H9 (cell line): ENCODE data around the gene LMBR1. TPM values are rescaled to one million over a fixed set of nuclear protein-coding genes. Genes with fewer than 3 reads are reported as not detected.

Experiments
- DNase-seq: peaks from one replicate; pipeline ENCODE4 v3.0.0-alpha.2; 2017
- H2AFZ ChIP-seq: one replicate; pipeline ENCODE4 v1.6.1; 2013; ENCODE audit warnings: mild to moderate bottlenecking, low read length, control low read depth, moderate library complexity
- H2AK5ac ChIP-seq: 2 replicates; pipeline ENCODE4 v1.6.1; 2013; ENCODE audit warnings: low read length, control low read depth, mixed read lengths; ENCODE audit not compliant: insufficient read length
- H2BK120ac ChIP-seq: one replicate; pipeline ENCODE4 v1.6.1; 2013; ENCODE audit warnings: low read depth, mild to moderate bottlenecking, low read length, control low read depth, inconsistent platforms; ENCODE audit not compliant: poor library complexity, severe bottlenecking
- H2BK12ac ChIP-seq: 2 replicates; pipeline ENCODE4 v1.6.1; 2013; ENCODE audit warnings: low read length, control low read depth, mixed read lengths, low read depth; ENCODE audit not compliant: insufficient read length
- H2BK15ac ChIP-seq: 2 replicates; pipeline ENCODE4 v1.6.1; 2013; ENCODE audit warnings: low read depth, low read length, control low read depth
- H2BK20ac ChIP-seq: one replicate; pipeline ENCODE4 v1.6.1; 2013; ENCODE audit warnings: low read depth, mild to moderate bottlenecking, low read length, control low read depth, inconsistent platforms; ENCODE audit not compliant: poor library complexity, severe bottlenecking
- H2BK5ac ChIP-seq: 2 replicates; pipeline ENCODE4 v1.6.1; 2013; ENCODE audit warnings: low read length, control low read depth, mixed read lengths; ENCODE audit not compliant: insufficient read length
- H3K14ac ChIP-seq: 2 replicates; pipeline ENCODE4 v1.6.1; 2013; ENCODE audit warnings: low read length, control low read depth; ENCODE audit not compliant: insufficient read depth
- H3K18ac ChIP-seq: 2 replicates; pipeline ENCODE4 v1.6.1; 2013; ENCODE audit warnings: low read depth, mild to moderate bottlenecking, mixed read lengths, low read length, control low read depth; ENCODE audit not compliant: insufficient read length
- H3K23ac ChIP-seq: 2 replicates; pipeline ENCODE4 v1.6.1; 2013; ENCODE audit warnings: low read length, control low read depth, mixed read lengths, low read depth; ENCODE audit not compliant: insufficient read length
- H3K23me2 ChIP-seq: 2 replicates; pipeline ENCODE4 v1.6.1; 2013; ENCODE audit warnings: low read depth, mild to moderate bottlenecking, mixed read lengths, low read length, control low read depth; ENCODE audit not compliant: insufficient read length, poor library complexity, severe bottlenecking
- H3K27ac ChIP-seq: 2 replicates; pipeline ENCODE4 v1.5.1; 2013; ENCODE audit warnings: low read length, control low read depth, mixed read lengths, low read depth; ENCODE audit not compliant: insufficient read length
- H3K27me3 ChIP-seq: 2 replicates; pipeline ENCODE4 v1.6.1; 2013; ENCODE audit warnings: low read length, control low read depth, inconsistent platforms; ENCODE audit not compliant: insufficient read depth
- H3K4ac ChIP-seq: 2 replicates; pipeline ENCODE4 v1.6.1; 2013; ENCODE audit warnings: low read depth, mild to moderate bottlenecking, control low read depth, inconsistent platforms, low read length, moderate library complexity
- H3K4me1 ChIP-seq: 2 replicates; pipeline ENCODE4 v1.6.1; 2013; ENCODE audit warnings: low read length, control low read depth, inconsistent platforms; ENCODE audit not compliant: insufficient read depth
- H3K4me2 ChIP-seq: 2 replicates; pipeline ENCODE4 v1.6.1; 2013; ENCODE audit warnings: low read length, control low read depth, mixed read lengths; ENCODE audit not compliant: insufficient read length, insufficient read depth
- H3K56ac ChIP-seq: 2 replicates; pipeline ENCODE4 v1.6.1; 2013; ENCODE audit warnings: low read depth, mild to moderate bottlenecking, mixed read lengths, low read length, control low read depth; ENCODE audit not compliant: insufficient read length
- H3K79me1 ChIP-seq: 2 replicates; pipeline ENCODE4 v1.6.1; 2013; ENCODE audit warnings: low read depth, mild to moderate bottlenecking, moderate library complexity, low read length, control low read depth, inconsistent platforms; ENCODE audit not compliant: insufficient read depth, poor library complexity, severe bottlenecking
- H3K79me2 ChIP-seq: 2 replicates; pipeline ENCODE4 v1.6.1; 2013; ENCODE audit warnings: low read length, control low read depth, inconsistent platforms; ENCODE audit not compliant: insufficient read depth
- H3K9ac ChIP-seq: 2 replicates; pipeline ENCODE4 v1.6.1; 2013; ENCODE audit warnings: low read length, control low read depth, mixed read lengths; ENCODE audit not compliant: insufficient read length; ENCODE audit errors: extremely low read depth
- H3K9me3 ChIP-seq: one replicate; pipeline ENCODE4 v1.6.1; 2013; ENCODE audit warnings: low read depth, low read length, inconsistent platforms; ENCODE audit not compliant: control insufficient read depth
- H3T11ph ChIP-seq: one replicate; pipeline ENCODE4 v1.6.1; 2013; ENCODE audit warnings: mild to moderate bottlenecking, low read length, control low read depth, inconsistent platforms
- H4K20me1 ChIP-seq: one replicate; pipeline ENCODE4 v1.6.1; 2013; ENCODE audit not compliant: control insufficient read depth, insufficient read length, insufficient read depth
- H4K5ac ChIP-seq: 2 replicates; pipeline ENCODE4 v1.6.1; 2013; ENCODE audit warnings: low read depth, mild to moderate bottlenecking, mixed read lengths, low read length, control low read depth; ENCODE audit not compliant: insufficient read length
- H4K8ac ChIP-seq: replicated peaks from 2 replicates; pipeline ENCODE4 v1.6.1; 2013; ENCODE audit warnings: low read length, control low read depth, mixed read lengths, low read depth; ENCODE audit not compliant: insufficient read length
- H4K91ac ChIP-seq: 2 replicates; pipeline ENCODE4 v1.6.1; 2013; ENCODE audit warnings: low read depth, mild to moderate bottlenecking, moderate library complexity, mixed read lengths, low read length, control low read depth; ENCODE audit not compliant: insufficient read length
- H3K27ac Mint-ChIP-seq, 3 experiments: 2 replicates in 2 of 3; 3 replicates in 1 of 3; pipeline ENCODE4 v1.8.0; 2020 to 2021; ENCODE audit warnings: mixed read lengths in 3 of 3, mild to moderate bottlenecking in 1 of 3, moderate library complexity in 1 of 3
- H3K27me3 Mint-ChIP-seq: 2 replicates; pipeline ENCODE4 v1.8.0; 2021; ENCODE audit warnings: low read depth, mild to moderate bottlenecking, moderate library complexity, mixed read lengths
- H3K36me3 Mint-ChIP-seq, 3 experiments: 2 replicates in 2 of 3; 3 replicates in 1 of 3; pipeline ENCODE4 v1.8.0; 2020 to 2021; ENCODE audit warnings: low read depth in 3 of 3, mixed read lengths in 3 of 3; ENCODE audit not compliant: insufficient read depth in 1 of 3
- H3K4me1 Mint-ChIP-seq, 2 experiments: 2 replicates each; pipeline ENCODE4 v1.8.0; 2020; ENCODE audit warnings: mixed read lengths in 2 of 2
- H3K4me3 Mint-ChIP-seq, 2 experiments: 2 replicates in 1 of 2; 3 replicates in 1 of 2; pipeline ENCODE4 v1.8.0; 2020 to 2021; ENCODE audit warnings: mild to moderate bottlenecking in 2 of 2, mixed read lengths in 2 of 2, moderate library complexity in 1 of 2
- H3K9me3 Mint-ChIP-seq, 2 experiments: 2 replicates in 1 of 2; 3 replicates in 1 of 2; pipeline ENCODE4 v1.8.0; 2020; ENCODE audit warnings: mild to moderate bottlenecking in 2 of 2, mixed read lengths in 2 of 2, moderate library complexity in 1 of 2
- CTCF ChIP-seq: fragments of 200-600 bp; sonication (generic); conservative IDR thresholded peaks from 3 replicates; pipeline ENCODE4 v1.8.0; 2021; ENCODE audit warnings: antibody characterized with exemption, mild to moderate bottlenecking
- WGBS: extraction: QIAGEN DNeasy Blood & Tissue Kit; methylation state at CpG from one replicate; pipeline ENCODE4 v1.1.7; 2013; ENCODE audit warnings: missing lambda C conversion rate, low lambda C conversion rate, mixed read lengths; ENCODE audit not compliant: insufficient read length; ENCODE audit errors: extremely low coverage; 5-methylcytosine and 5-hydroxymethylcytosine counted together
- total RNA-seq: library from RNA; stranded (reverse); gene quantifications from 2 replicates; pipeline ENCODE4 v1.2.1, GENCODE V29; 2021

Gene LMBR1
- total RNA-seq, 1 experiment from 2014 or later = 62.3 TPM

DNA sequence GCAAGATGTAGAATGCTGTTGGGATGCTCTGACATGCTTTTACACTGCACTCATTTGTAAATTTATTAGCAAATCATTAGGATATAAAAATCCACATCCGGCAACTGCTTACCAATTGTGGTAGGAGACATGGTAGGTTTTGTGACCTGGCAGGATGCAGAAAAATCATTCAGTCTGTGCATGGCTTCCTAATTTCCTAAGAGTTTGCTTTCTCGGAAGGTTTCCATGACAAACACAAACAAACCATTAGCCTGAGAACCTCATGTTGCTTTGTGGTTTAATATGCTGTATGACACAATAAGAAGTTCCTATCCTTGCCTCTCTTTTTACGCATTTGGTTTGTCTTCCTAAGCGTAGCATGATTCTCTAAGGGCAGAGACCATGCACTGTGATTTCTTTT, 14.7 kb upstream of the LMBR1 start:
- no CpG with 5 or more reads among the region's 4 CpGs for WGBS
- Histone ChIP-seq H2BK120ac (no peak overlapping the region), H3K27ac (no peak overlapping the region), H3K79me2 (no peaks in the 10 kb centered on the region), H2BK5ac (no peak overlapping the region), H3K23me2 (no peaks in the 10 kb centered on the region), H3K79me1 (no peaks in the 10 kb centered on the region), H3K9ac (no peak overlapping the region), H3K14ac (no peak overlapping the region), H3K9me3 (no peaks in the 10 kb centered on the region), H2BK20ac (no peak overlapping the region), H3K4ac (no peak overlapping the region), H4K5ac (no peak overlapping the region), H3K4me1 (no peaks in the 10 kb centered on the region), H3K56ac (no peak overlapping the region), H2AK5ac (no peak overlapping the region), H3K18ac (no peak overlapping the region), H2BK12ac (no peak overlapping the region), H4K20me1 (no peaks in the 10 kb centered on the region), H4K8ac (no peak overlapping the region), H4K91ac (no peak overlapping the region), H3K23ac (no peak overlapping the region), H2AFZ (no peak overlapping the region), H3T11ph (no peak overlapping the region), H3K27me3 (no peaks in the 10 kb centered on the region), H3K4me2 (no peak overlapping the region), H2BK15ac (no peak overlapping the region)
- DNase-seq = no peak
- peaks cover 0 to 1% of the 10 kb centered on the region in 2 experiments; a peak in 2 of 5 replicates for H3K9me3 Mint-ChIP-seq
- no peak for TF ChIP-seq CTCF
- H3K27me3 Mint-ChIP-seq = peaks cover 18% of the 10 kb centered on the region
- no peak overlapping the region for H3K4me3 Mint-ChIP-seq
- no peaks in the 10 kb centered on the region for H3K36me3 Mint-ChIP-seq
- H3K4me1 Mint-ChIP-seq = 0 out of 4 replicates have a peak, but pooled peaks cover 2 to 3% of the 10 kb centered on the region in 2 experiments
- no peak overlapping the region for H3K27ac Mint-ChIP-seq
